ENCODE data around the gene ALAD. TPM values are rescaled to one million over a fixed set of nuclear protein-coding genes. Genes with fewer than 3 reads are reported as not detected.

ALAD gene
- total and polyA plus RNA-seq, 2 of the 8 experiments (the other 6 are each of a cell fraction or from before 2014, with no cell fraction given): 8.2 to 15.3 TPM

DNA sequence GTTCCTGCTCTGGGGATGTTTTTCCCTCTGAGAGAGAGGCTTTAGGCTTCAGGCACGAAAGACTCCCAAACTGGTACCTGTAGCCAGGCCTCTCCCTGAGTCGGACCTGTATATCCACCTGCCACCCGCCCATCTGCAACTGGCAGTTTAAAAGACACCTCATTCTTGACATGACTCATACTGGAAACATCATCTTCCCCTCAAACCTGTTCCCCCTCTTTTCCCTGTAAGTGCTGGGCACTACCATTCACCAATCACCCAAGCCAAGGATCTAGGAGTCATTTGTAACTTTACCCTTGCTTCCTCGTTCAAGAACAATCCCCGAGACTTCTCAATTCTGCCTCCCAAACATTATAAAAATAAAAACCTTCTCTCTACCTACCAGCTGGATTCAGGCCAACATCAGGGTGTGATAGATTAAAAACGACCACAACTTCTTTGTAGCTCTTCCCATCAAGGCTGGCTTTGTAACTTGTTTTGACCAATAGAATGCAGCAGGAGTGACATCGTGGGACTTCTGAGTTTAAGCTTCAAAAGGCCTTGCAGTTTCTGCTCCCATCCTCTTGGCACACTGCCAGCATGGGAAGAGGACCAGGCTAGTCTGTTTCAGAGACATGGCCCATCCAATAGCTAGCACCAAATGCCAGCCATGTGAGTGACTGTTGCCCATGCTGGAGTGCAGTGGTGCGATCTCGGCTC lies 59.2 kb downstream of the ALAD start:
- H3K23me2 ChIP-seq (ENCODE audit: low read depth, low read length): peaks cover 4% of the 10 kb centered on the region
- H3K4me2 ChIP-seq (ENCODE audit: insufficient read depth in 1 of 2, low read depth in 2 of 2, low read length in 2 of 2): no peak overlapping the region
- peaks cover 0 to 2% (median 0%) of the 10 kb centered on the region in 4 experiments; a peak in 2 of 7 replicates for H3K4me1 ChIP-seq (replicated peaks in 1 of 4; ENCODE audit: control insufficient read depth in 3 of 4, insufficient read depth in 4 of 4, low read length in 3 of 4)
- H2BK120ac ChIP-seq (replicated peaks; ENCODE audit: low read depth, low read length): no peak overlapping the region
- H3K27me3 ChIP-seq (replicated peaks in 1 of 4; ENCODE audit: control insufficient read depth in 3 of 4, extremely low read depth in 1 of 4, insufficient read depth in 3 of 4, low read length in 3 of 4): peaks cover 0 to 7% (median 3%) of the 10 kb centered on the region in 4 experiments; a peak in 2 of 7 replicates
- H4K91ac ChIP-seq (replicated peaks; ENCODE audit: insufficient read length, low read length): no peak overlapping the region
- no peak overlapping the region for H2BK12ac ChIP-seq (ENCODE audit: low read depth, low read length)
- FAIRE-seq (no peak), DNase-seq (ENCODE audit: low read depth in 1 of 2, low spot score in 2 of 2) (no peak)
- no peak overlapping the region for H3K4ac ChIP-seq (replicated peaks; ENCODE audit: insufficient read length, low read depth, low read length)
- H3K9me3 ChIP-seq (ENCODE audit: insufficient read depth in 2 of 2, low read depth in 1 of 2, low read length in 1 of 2): no peaks in the 10 kb centered on the region
- POLR2A ChIA-PET (ENCODE audit: partially characterized antibody): interaction anchor here (1.2 to 3.5 kb wide), 4 partner anchors 9 to 83 kb away, joined by 3 to 11 read pairs (median 4); partner anchors contain the start of gene HDHD3
- no peak overlapping the region for H4K5ac ChIP-seq (ENCODE audit: insufficient read length, low read depth, low read length)
- H3K79me2 ChIP-seq (ENCODE audit: control insufficient read depth in 1 of 2, insufficient read depth in 2 of 2, low read length in 2 of 2): no peaks in the 10 kb centered on the region
- H3K56ac ChIP-seq (replicated peaks; ENCODE audit: insufficient read length, low read depth, low read length): no peak overlapping the region
- H2AFZ ChIP-seq (ENCODE audit: low read length): no peak overlapping the region
- no peak overlapping the region for H3K4me3 ChIP-seq (ENCODE audit: extremely low read depth in 1 of 4, insufficient read depth in 2 of 4, low read depth in 3 of 4, low read length in 4 of 4)
- H3K9ac ChIP-seq (replicated peaks in 1 of 4; ENCODE audit: extremely low read depth in 1 of 4, low read depth in 3 of 4, low read length in 3 of 4): no peak overlapping the region
- H2BK5ac ChIP-seq (ENCODE audit: low read depth, low read length): no peak overlapping the region
- no peak overlapping the region for H2BK15ac ChIP-seq (ENCODE audit: low read length)
- H3K27ac ChIP-seq (ENCODE audit: low read depth, low read length): no peak overlapping the region
- H3K18ac ChIP-seq (ENCODE audit: extremely low read depth, low read length): no peak overlapping the region
- no peaks in the 10 kb centered on the region for H4K20me1 ChIP-seq (replicated peaks in 1 of 2; ENCODE audit: control insufficient read depth in 1 of 2, insufficient read depth in 2 of 2, low read length in 2 of 2)
- H3K79me1 ChIP-seq (ENCODE audit: low read depth, low read length): no peaks in the 10 kb centered on the region
- no peak overlapping the region for H2BK20ac ChIP-seq (ENCODE audit: low read length)
- CTCF ChIA-PET (ENCODE audit: partially characterized antibody): interaction anchor here (0.6 to 1.6 kb wide), 4 partner anchors 24 to 535 kb away, joined by 3 to 5 read pairs (median 4); partner anchors contain the start of gene CDC26
- 75% methylated on average over 9 of the region's 9 CpGs; no CpG with 5 or more reads in 1 of the 2 experiments for WGBS, 2 experiments (ENCODE audit: extremely low coverage in 1 of 2, insufficient coverage in 1 of 2, insufficient read length in 1 of 2, insufficient replicate concordance in 2 of 2, low coverage in 1 of 2, low lambda C conversion rate in 2 of 2, missing lambda C conversion rate in 1 of 2)
- no peaks in the 10 kb centered on the region for H3K36me3 ChIP-seq (ENCODE audit: control insufficient read depth in 2 of 4, insufficient read depth in 4 of 4, low read length in 3 of 4)
- H3K23ac ChIP-seq (ENCODE audit: insufficient read length): no peak overlapping the region
- H3K14ac ChIP-seq (ENCODE audit: insufficient read length): no peak overlapping the region
- no peak overlapping the region for H2AK5ac ChIP-seq (ENCODE audit: low read depth, low read length)
- H4K8ac ChIP-seq (ENCODE audit: extremely low read depth, insufficient read depth, low read length): no peak overlapping the region
- TF ChIP-seq RFX5 (IDR thresholded peaks at IDR 0.05; ENCODE audit: borderline replicate concordance, low read depth, low read length): no peak
- TF ChIP-seq RBBP5 (IDR thresholded peaks at IDR 0.05; ENCODE audit: borderline replicate concordance, low read depth, low read length): no peak
- TF ChIP-seq ZNF274 (IDR thresholded peaks at IDR 0.05; ENCODE audit: borderline replicate concordance, extremely low read depth, low read length): no peak
- no peak for TF ChIP-seq RXRA (IDR thresholded peaks at IDR 0.05; ENCODE audit: insufficient read depth, low read depth, low read length)
- TF ChIP-seq ASH2L (IDR thresholded peaks at IDR 0.05; ENCODE audit: low read length): no peak
- TF ChIP-seq FOSL1 (IDR thresholded peaks at IDR 0.05; ENCODE audit: insufficient read depth, low read depth, low read length): no peak
- no peak for TF ChIP-seq NANOG (IDR thresholded peaks at IDR 0.05; ENCODE audit: insufficient read depth, low read depth, low read length, poor library complexity, severe bottlenecking)
- TF ChIP-seq RAD21 (IDR thresholded peaks at IDR 0.05 in 1 of 2, conservative IDR thresholded peaks at IDR 0.05 in 1 of 2; ENCODE audit: low read depth in 2 of 2, low read length in 2 of 2): no peak
- TF ChIP-seq SIRT6 (IDR thresholded peaks at IDR 0.05; ENCODE audit: low read length): no peak
- no peak for TF ChIP-seq POU5F1 (IDR thresholded peaks at IDR 0.05; ENCODE audit: low read depth, low read length)
- TF ChIP-seq JUND (IDR thresholded peaks at IDR 0.05; ENCODE audit: low read length): no peak
- TF ChIP-seq CBX8 (IDR thresholded peaks at IDR 0.05; ENCODE audit: borderline replicate concordance, low read depth, low read length): no peak

All from H1 (cell line).